GM18505 (cell line): ENCODE data around the gene ZNF148.

ENCODE experiments used
- ATAC-seq: cut with Tn5 transposase; IDR thresholded peaks from one replicate; pipeline ENCODE4 v1.9.1; 2021; ENCODE audit not compliant: unreplicated experiment
- POLR2A ChIP-seq: IDR thresholded peaks from 4 replicates; pipeline ENCODE4 v1.6.1; 2011; ENCODE audit warnings: borderline replicate concordance; ENCODE audit not compliant: insufficient read depth, insufficient read length; ENCODE audit errors: extremely low read depth

ZNF148 gene

DNA sequence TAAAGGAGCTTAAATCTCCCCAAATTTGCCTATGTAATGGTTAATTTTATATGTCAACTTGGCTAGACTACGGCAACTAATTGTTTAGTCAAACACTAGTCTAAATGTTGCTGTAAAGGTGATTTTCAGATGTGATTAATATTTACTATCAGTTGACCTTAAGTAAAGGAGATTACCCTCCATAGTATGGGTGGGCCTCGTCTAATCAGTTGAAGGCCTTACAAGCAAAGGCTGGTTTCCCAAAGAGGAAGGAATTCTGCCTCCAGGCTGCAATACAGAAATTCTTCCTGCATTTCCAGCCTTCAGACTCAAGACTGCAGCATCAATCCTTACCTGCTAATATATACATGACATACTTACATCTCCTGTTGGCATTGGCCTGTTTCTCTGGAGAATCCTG, 186.2 kb downstream of the ZNF148 start:
- no peak for TF ChIP-seq POLR2A
- ATAC-seq = no peak

DNA sequence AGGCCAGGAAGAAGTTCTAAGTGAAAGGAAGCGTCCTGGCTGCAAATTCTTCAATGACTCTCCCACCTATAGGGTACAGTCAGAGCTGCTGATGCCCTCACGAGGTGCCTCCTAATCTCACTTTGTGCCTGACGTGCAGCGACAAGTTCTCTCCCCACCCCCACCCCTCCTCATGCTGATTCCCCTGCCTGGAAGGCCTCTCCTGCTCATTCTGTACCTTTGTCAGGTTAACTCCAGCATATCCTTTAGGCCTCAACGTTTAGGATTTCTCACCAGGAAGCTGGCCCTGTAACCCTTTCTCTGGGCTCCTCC, 187.6 kb downstream of the ZNF148 start:
- TF ChIP-seq POLR2A = no peak
- ATAC-seq = no peak

DNA sequence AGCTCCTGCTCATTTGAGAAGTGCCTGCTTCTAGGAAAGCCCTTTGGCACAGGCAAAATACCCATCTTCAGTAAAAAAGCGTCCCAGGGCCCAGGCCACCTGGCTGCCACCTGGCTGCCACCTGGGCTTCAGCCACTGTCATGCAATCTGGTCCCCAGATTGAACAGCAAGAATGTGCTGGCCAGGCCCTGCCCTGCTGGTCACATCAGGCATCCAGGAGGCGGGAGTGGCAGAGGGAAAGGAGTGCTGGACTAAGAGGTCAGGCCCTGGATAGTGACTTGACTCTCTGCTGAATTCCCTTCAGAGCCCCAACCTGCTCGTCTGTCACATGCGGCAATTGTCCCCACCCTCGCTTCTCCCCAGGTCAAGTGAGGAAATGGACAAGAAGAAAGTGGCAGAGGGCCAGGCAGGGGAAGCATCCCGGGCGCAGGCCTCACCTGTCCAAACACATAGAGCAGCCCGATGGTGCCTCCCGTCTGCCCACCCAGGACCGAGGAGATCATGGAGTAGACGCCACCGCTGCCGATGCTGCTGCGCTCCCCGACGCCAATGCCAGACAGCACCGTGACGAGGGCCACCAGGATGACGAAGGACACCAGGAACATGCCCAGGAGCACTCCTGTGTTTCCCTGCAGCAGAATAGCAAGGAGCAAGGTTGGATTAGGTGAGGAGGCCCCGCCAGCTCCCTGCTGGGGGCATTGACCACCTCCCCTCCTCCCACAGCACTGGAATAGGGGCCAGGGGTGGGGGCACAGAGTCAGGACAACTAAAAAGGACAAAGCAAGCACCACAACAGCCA, 188.1 kb downstream of the ZNF148 start:
- no peak for TF ChIP-seq POLR2A
- no peak for ATAC-seq

DNA sequence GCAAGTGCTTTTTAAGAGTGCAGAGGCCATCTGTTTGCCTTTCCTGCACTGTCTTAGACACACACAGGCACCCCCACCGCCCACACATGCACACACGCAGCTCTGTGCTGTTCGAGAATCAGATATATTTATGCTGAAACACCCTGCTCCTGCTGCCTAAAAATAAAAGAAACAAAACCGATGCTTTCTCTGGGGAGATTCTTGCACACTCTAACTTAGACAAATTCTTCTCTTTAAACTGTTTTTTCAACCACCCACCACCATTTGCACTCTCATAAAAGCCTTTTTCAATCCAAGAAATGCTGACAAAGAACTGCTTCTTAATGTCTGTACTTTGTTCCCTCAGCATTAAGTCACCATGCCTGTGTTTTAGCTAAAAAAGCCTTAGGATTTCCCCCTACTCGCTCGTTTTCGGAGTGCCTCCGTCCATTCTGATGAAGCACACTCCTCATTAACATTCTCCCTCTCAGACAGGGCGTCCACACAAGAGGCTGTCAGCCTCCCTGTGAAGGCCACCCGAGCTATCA, 188.8 kb downstream of the ZNF148 start:
- ATAC-seq = no peak
- no peak for TF ChIP-seq POLR2A

DNA sequence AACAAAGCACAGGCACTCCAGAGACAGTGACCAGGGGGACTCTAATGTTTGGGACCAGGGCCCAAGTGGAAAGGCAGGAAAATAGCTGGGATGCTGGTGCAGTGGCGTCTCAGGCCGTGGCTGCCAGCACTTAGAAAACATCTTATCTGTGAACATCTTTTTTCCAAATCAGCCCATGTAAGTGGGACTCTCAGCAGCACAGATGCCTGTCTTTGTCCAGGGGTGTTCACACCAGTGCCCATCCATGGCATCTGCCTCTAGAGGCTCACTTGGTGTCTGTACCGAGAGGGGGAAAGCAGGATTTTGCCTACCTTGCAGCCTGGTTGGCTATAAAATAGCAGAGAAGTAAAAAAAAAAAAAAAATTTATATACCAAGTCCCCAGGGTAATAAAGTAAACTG, 189.3 kb downstream of the ZNF148 start:
- no peak for TF ChIP-seq POLR2A
- no peak for ATAC-seq

DNA sequence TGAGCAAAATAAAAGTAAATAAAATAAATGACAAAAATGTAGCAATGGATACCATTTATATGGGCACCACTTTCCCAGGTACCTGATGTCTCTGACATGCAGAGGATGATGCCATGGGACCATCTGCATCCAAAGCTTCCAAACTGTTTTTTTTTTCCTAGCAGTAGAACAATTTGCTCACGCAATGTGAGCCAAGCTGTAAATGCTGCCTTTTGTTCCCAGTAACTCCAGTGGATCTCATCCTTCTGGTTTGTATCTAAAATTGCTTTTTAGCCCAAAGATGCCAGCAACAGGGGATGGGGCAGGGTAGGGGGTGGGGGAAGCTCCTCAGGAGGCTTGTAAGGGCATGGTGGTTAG, 195.3 kb downstream of the ZNF148 start:
- ATAC-seq = no peak
- no peak for TF ChIP-seq POLR2A

DNA sequence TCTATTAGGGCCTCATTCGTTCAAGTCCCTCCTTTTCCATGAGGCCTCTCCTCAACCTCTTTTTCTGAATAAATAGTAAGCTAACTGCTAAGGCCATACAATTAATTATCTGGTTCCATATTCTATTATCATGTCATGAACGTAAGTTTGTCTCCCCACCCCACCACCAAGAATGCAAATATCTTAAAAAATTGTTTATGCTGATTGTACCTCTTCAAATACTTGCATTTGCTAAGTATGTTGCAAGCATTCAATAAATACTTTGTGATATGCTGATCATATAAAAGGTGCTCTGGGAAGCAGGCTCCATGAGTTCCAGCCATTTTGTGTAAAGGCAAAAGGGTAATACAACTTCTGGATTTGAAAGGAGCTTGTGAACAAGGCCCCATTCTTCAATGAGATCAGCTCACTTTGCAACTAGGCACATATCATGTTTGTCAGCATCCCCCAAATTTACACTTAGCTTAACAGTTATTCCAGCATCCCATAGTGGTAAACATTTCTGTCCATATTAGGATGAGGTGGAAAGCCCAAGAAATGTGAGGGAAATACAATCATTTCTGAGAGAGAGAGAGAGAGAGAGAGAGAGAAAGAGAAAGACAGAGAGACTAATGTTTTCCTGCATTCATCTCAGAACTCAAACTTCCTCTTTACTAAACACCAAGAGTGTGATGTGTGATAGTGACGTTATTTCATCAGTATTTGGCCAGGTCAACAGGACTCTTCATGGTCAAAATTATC, 195.8 kb downstream of the ZNF148 start:
- ATAC-seq = no peak
- no peak for TF ChIP-seq POLR2A

DNA sequence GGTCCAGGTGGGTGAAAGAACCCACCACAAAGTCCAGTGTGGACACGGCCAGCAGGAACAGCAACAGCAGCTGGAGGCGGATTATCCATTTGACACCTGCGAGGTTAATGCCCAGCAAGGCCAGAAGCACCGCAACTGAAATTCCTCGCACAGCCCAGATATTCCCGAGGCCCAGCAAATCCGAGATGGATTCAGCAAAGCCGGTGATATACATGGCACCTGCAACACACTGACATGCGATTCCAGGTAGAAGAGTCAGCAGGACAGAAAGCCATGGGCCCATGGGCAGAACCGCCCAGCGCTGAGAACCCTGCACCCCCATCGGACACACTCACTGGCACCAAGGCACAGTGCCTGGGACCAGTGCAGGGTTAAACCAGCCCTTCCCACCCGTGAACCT, 197.4 kb downstream of the ZNF148 start:
- no peak for ATAC-seq
- TF ChIP-seq POLR2A = no peak
